HFF-Myc (cell line): ENCODE data around the gene FMN2.

Source experiments
- DNase-seq: peaks from one replicate; pipeline ENCODE4 v3.0.0-alpha.2; 2011; ENCODE audit warnings: low read depth; ENCODE audit errors: extremely low read depth
- H3K4me3 ChIP-seq: replicated peaks from 2 replicates; pipeline ENCODE4 v1.5.1; 2011; ENCODE audit warnings: low read depth, mild to moderate bottlenecking, control low read depth, low read length
- CTCF ChIP-seq: IDR thresholded peaks from 2 replicates; pipeline ENCODE4 v1.5.1; 2012; ENCODE audit warnings: mild to moderate bottlenecking, low read depth, low read length, control low read depth; ENCODE audit errors: missing control alignments

The FMN2 gene

GRCh38 chr1:240415532-240415931 lies 323.8 kb downstream of the FMN2 start:
- DNase-seq = no peak
- H3K4me3 ChIP-seq = no peak overlapping the region
- no peak for TF ChIP-seq CTCF

GRCh38 chr1:240417317-240417716 lies 325.6 kb downstream of the FMN2 start:
- DNase-seq = no peak
- H3K4me3 ChIP-seq = no peak overlapping the region
- TF ChIP-seq CTCF = no peak

- DNase-seq = no peak
- H3K4me3 ChIP-seq = no peak overlapping the region
- no peak for TF ChIP-seq CTCF
These were observed 329.1 kb downstream of the FMN2 start for GRCh38 chr1:240420766-240421165.

- DNase-seq = no peak
- H3K4me3 ChIP-seq = no peak overlapping the region
- TF ChIP-seq CTCF = no peak
These were observed 331.7 kb downstream of the FMN2 start for GRCh38 chr1:240423246-240423924.

- no peak overlapping the region for H3K4me3 ChIP-seq
- no peak for TF ChIP-seq CTCF
- DNase-seq = no peak
These were observed 333.2 kb downstream of the FMN2 start for GRCh38 chr1:240424740-240425464.

- DNase-seq = no peak
- H3K4me3 ChIP-seq = no peak overlapping the region
- TF ChIP-seq CTCF = no peak
These were observed 334.4 kb downstream of the FMN2 start for GRCh38 chr1:240426051-240426450.
